ENCODE data around the gene RGS3. TPM values are rescaled to one million over a fixed set of nuclear protein-coding genes. Genes with fewer than 3 reads are reported as not detected.

RGS3 gene
- total and polyA plus RNA-seq, 2 of the 13 experiments (the other 11 are each of a cell fraction or from before 2014, with no cell fraction given): 17.1 to 28.8 TPM

GRCh38 chr9:113558632-113559502 is 95.3 kb downstream of the RGS3 start (continued):
- TF ChIP-seq HNF1A (IDR thresholded peaks at IDR 0.05; ENCODE audit: low read depth) (no peak), HNF1A (CRISPR knock-in tag; IDR thresholded peaks at IDR 0.05; ENCODE audit: borderline replicate concordance) (peak; percentile 20; the same call in 1 of the 2 replicates), ZBTB44 (CRISPR knock-in tag; IDR thresholded peaks at IDR 0.05) (no peak), RAD21 (CRISPR knock-in tag; IDR thresholded peaks at IDR 0.05) (peak; percentile 24; the same call in 1 of the 2 replicates), THAP11 (CRISPR knock-in tag; IDR thresholded peaks at IDR 0.05) (peak; percentile 45; the same call in 1 of the 2 replicates), ZBTB8A (CRISPR knock-in tag; IDR thresholded peaks at IDR 0.05; ENCODE audit: borderline replicate concordance, low read depth) (no peak), ZBTB14 (CRISPR knock-in tag; IDR thresholded peaks at IDR 0.05) (no peak), FOXP4 (CRISPR knock-in tag; IDR thresholded peaks at IDR 0.05) (0 out of 2 replicates have a peak, but pooled peaks have one; percentile 45), ZNF687 (CRISPR knock-in tag; IDR thresholded peaks at IDR 0.05) (peak; percentile 97), TFE3 (CRISPR knock-in tag; IDR thresholded peaks at IDR 0.05) (peak; percentile 20; the same call in 1 of the 2 replicates), ELF3 (CRISPR knock-in tag; IDR thresholded peaks at IDR 0.05) (peak; percentile 42; the same call in 1 of the 2 replicates), POGZ (CRISPR knock-in tag; IDR thresholded peaks at IDR 0.05) (peak; percentile 59)
